NCI-H2227 (cell line): ENCODE data around the gene LIF.
A peak's percentile ranks its signal among the peaks of the same experiment; 100 is the strongest.

Source experiments
- DNase-seq: peaks from one replicate; lab custom pipeline; 2025; ENCODE audit not compliant: unreplicated experiment; lab: John Stamatoyannopoulos, UW

Gene LIF

DNA sequence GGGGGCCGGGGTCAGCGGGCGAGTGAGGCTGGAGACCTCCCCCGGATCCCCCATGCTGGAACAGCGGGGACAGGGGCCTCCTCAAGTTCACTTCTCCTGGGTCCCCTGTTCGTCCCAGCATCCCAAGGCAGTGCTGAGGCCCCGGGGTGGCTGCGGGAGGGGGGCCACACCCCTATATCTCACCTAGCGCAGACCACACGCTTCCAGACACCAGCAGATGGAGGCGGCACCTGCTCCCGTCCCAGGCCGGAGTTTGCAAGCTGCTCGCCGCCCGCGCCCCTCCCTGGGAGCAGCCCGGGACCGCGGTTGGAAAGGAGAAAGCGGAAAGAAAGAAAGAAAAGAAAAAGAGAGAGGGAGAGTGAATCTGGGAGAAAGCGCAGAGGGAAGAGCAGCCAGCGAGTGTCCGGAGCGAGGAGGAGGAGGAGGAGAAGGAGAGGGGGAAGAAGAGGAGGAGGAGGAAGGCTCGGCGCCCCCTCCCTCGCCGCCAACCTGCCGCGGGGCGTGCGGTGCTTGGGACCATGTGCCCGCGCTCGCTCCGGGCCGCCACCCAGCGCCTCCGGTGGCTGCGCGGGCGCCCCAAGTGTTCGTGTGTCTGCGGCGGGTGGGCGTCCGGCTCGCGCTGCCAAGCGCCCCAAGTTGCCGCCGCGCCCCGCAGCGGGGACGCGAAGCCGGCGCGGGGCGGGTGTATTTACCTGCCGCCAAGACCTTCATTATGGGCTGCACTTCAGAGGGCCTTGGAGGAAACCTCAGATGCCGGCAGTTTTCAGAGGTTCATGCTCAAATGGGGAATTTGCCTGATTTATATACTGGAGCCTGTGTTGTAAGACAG is at the start of gene LIF:
LIF (minus strand) TSS at position 775 of the 829 bp plus-strand sequence; CDS start at position 711, 64 bp downstream.
- no peak for DNase-seq

DNA sequence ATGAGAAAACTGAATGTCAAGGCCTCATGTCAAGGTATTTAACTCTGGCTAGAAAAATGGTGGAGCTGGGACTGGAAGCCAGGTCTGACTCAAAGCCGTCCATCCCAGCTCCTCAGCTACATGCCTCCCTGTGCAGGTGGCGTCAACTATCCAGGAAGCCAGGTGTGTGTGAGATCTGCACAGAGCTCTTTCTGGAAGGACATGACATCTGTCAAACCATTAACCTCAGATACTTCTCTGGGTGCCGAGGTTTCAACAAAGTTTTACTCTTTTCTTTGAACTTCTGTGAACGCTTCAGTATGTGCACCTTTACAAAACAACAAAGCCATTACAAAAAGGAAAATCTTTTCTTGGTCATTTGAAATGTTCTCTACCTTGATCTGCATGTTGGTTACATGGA is 49.8 kb upstream of the LIF start:
- DNase-seq = no peak

DNA sequence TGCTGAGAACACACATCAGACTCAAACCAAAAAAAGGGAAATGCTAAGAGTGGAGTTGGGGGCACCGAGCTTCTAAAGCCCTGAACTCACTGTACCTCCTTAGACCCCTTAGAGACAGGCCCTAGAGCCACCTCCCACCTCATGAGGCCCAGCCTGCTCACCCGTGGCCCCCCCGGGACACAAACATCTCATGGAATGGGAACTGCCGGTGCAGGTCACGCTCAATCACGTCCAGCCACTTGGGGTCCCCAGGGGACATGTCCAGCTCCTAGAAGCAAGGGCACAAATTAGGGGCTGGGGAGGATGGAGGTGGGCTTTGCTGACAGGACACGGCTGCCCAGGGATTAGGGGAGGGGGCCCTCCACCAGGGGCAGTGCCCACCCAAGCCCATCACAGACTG is 49.0 kb upstream of the LIF start:
- no peak for DNase-seq

DNA sequence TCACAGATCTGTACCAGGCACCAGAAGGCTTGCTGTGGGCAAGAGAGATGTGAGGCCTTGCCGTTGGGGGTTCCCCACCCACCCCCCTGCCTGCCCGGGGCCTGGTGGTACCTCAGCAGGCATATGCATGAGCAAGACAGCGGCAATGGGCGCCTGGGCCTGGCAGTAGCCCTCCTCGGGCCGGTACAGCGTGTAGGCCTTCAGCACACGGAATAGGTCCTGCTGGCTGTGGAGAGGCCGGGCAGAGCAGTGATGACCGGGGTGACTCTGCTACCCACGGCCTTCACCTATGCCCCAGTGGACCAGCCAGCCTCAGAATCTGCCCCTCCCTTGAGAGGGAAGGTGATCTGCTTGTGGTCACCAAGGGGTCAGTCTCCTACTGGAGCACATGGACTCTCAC is 48.3 kb upstream of the LIF start:
- DNase-seq = no peak

DNA sequence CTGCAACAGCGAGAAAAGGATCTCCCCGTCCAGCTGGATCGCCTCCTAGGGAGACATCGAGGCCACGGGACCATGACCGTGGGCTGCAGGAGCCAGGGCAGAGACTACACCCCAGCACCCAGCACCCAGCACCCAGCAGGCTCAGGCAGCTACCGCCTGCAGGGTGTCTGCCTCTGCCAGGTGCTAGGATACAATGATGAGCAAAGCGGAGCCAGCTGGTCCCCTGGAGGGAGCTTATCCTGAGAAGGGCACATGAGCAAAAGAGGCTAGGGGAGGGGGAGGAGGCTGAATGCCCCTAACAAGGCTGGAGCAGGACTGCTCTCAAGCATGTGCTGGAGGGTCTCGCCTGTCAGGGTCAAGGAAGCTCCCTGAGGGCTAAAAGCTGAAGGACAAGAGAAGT is 47.5 kb upstream of the LIF start:
- DNase-seq = no peak

DNA sequence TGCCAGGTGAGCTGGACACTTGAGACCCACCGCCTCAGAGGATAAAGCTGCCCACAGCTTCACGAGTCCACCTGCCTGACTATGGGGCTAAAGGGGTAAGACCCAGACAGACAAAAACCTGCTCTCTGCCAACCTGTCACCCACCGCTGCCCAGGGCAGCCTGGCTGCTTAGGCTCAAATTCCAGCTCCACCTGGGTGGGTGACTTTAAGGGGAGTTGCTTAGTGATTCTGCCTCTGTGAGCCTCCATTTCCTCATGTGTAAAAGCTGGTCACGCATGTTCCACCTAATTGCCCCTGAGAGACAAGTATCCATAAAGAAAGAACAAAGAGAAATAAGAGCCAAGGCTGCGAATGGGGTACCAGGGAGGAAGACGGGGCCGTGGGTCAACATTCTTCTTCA is 46.5 kb upstream of the LIF start:
- no peak for DNase-seq

DNA sequence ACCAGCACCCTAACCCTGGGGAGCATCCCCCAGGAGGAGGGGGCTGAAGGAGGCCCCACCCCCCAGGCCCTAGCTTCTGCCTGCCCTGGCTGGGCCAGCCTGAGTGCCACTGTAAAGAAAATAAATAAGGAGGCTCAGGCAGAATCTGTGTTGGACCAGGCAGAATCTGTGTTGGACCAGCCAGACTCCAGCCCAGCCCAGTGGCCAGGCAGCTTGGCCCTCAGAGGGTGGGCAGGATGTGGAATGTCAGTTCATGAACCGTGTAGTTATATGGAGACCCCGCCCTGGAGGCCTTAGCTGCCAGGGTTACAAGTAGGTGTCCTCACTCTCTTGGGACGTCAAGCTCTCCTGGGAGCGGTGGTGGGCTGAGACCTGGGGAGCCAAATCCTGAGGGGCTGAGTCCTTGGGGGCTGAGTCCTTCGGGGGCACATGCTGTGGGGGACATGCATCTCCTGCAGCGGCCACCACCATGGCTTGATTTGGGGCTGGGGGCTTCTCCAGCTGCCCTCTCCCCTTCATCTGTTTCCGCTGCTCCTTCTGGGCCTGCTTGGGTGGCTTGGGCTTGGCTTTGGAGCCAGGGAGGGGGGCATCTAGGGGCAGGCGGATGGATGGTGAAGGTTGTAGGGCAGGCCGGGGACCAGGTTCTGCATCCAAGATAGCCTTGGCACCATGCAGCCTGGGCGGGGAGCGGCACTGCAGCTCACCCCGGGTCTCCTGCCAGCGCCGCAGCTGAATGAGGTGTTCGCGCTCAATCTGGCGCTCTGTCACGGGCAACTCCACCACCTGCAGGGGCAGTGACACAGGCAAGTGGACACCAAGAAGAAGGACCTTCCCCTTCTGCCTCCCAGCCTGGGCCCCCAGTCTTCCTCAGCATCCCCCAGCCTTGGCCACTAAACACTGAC is 45.8 kb upstream of the LIF start:
- no peak for DNase-seq

DNA sequence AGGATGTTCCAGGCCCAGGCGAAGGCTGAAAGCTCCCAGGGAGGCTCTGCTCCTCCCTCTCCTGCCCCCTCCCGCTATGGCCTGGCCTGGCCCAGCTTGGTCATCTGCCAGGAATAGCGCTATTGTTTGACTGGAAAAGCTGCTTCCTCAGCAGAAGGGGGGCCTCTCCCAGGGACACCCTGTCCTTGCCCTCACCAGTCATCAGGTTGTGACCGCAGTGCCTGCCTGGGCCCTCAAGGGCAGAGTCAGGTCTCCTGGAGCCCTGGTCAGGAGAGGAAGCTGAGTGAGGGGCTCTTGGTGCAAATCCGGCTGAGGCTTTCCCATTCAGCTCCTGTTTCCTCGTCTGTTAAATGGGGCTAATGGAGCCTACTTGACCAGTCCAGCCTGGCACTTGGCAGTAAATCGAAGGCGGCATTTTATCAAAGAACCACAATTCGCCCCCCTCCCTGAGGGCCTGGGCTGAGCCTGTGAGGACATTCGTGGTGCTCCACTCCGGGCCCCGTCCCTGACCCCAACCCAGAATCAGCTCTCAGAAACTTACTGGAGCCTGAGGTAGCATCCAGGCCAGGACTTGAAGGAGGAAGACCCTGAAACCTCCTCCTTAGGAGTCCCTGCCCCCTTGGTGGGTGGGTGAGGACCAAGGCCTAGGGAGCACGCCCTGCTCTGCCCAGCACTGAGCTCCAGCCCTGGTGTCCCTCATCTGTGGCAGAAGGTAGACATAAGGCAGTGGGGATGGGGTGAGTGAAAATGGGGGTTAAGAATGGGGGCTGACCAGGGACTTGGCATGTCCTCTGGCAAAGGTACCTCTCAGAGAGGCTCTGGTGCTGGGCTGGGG is 44.7 kb upstream of the LIF start:
- no peak for DNase-seq

DNA sequence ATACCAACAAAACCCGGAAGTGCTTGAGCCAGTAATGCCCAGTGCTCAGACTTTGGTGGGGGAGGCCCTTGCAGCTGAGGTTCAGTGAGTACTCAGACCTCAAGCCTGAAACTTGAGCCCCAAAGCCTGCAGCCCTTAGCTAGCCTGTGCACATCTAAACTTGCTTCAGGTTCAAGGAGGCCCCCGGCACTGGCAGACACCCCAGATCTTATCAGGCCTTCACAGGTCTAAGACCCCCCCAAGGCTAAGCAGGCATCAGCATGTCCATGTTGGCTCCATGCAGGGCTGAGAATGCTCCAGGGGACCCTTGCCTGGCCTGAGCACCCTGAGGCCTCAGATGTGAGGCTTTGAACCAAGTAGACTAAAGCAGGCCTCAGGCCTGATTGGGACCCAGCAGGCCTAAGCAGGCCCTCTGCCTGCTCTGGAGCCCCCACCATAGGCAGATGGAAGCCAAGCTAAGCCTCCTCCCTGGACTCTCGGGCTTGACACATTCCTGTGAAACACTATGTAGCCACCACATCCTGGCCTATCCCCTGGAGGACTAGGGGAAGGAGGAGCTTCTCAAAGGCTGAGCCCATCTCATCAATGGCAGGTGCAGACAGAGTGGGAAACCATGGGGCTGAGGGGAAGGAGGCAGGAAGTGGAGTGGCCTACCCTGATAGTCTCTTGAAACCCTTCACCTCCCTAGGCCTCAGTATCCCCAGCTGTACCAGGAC is 43.9 kb upstream of the LIF start:
- DNase-seq = peak; percentile 3

DNA sequence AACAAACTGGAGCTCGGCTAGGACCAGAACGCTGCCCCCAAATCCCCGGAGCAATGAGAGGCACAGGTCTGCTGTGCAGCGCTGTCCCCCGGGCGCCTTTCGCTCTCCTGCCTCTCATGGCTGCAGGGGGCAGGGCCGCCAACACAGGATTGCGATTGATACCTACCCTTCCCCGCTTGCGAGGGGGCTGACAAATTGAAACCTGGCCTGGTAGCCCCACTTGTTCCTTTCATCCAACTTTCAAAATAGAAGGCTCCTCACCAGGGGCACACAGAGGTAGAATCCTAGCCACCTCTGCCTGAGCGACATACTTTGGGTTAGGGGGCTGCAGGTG is 43.4 kb upstream of the LIF start:
- DNase-seq = no peak

DNA sequence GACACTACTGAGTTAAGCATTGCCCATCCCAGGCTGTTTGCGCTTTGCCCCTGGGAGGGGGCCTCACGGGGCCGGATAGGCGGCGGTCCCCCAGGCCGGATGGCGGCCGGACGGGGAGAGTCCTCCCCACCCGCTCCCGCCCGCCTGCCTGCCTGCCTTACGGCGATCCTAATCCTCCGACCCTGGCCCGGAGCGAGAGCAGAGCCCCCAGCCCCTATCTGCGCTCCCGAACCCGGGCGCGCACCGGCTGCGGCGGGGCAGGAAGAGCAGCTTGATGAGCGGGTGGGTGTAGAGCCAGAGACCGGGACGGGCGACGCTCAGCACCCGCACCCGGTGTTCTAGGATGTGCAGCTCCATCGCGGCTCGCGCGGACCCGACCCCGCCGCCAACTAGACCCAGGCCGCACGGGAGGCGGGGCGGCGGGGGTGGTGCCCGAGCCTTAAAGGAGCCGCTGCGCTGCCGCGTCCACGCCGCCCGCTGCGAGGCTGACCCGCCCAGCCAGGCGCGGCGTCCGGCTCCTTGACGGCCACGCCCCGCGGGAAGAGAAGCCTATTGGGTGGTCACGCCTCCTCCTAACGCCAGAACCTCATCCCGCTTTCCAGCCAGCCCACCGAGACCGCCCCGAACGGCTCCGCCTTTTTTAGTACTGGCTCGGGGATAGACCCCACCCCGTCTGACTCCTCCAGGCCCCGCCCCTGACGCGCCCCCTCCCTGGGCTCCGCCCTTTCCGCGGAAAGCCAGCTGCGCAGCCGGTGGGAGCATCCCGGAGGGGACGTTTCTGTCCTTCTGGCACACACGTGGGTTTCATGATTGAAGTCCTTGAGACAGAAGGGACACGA is 42.8 kb upstream of the LIF start, which contains the start of gene CASTOR1:
CASTOR1 (minus strand) TSS at position 365 of the 839 bp plus-strand sequence; CDS start at position 357, 8 bp downstream.
- peak; percentile 97 for DNase-seq

DNA sequence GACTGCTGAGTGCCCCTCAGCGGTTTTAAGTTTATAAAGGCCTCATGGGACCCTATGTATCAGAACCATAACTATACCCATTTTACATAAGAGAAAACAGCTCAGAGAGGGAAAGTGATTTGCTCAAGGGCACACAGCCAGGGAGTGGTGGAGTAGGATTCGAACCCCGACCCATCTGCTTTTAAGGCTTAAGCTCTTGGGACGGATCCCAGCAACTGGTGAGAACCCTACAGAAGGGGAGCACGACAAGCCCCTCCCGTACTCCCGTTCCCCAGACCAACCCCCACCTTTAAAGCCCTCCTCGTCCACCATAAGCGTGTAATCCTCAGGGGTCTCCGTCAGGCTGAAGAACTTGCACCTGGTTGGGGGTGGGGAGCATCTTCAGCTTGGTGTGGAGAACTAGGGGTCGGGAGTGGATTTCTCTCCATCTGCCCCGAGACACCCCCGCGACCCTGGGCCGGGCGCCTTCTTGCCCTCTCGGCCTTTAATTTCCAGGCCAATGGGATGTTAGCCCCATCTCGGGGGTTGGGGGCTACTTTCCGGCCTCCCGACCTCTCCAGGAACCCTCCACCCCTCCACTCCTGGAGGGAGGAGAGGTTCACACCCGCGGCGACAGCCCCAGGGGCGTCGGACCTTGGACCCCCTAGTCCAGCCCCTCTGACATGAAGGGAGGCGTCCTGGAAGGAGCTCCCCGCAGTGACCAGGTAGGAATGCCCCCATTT is 42.0 kb upstream of the LIF start:
- no peak for DNase-seq

DNA sequence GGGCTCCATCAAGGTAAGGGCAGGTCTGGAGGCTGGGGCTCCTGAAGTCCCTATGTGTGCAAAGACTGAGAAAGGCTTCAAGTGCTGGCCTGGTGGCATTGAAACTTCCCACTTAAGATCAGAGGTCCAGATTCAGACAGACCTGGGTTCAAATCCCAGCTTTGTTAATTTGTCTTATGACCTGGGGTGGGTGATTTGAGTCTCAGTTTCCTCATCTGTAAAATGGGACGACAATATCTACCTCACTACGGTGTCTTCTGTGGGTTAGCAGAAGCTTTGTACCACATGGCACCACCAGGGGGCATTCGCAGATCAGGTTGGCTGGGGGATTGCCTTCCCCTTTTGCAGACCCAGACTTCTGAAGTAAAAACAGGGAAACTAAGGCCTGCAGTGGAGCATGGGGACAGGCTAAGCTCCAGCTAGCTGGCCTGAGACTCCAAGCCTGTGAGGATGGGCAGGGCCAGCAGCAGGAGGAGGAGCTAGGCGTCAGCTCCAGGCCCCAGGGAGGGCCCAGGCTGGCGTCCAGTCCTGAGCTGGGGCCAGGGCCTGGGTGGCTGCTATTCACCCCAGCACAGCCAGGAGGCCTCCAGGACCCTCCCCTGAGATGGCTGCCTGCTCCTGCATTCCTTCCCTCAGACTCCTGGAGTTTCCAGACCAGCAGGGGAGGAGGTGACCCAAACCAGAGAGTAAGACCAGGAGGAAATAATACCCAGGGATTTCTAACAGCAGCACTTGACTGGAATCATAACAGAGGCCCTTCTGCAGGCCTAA is 41.3 kb upstream of the LIF start:
- DNase-seq = peak; percentile 49

DNA sequence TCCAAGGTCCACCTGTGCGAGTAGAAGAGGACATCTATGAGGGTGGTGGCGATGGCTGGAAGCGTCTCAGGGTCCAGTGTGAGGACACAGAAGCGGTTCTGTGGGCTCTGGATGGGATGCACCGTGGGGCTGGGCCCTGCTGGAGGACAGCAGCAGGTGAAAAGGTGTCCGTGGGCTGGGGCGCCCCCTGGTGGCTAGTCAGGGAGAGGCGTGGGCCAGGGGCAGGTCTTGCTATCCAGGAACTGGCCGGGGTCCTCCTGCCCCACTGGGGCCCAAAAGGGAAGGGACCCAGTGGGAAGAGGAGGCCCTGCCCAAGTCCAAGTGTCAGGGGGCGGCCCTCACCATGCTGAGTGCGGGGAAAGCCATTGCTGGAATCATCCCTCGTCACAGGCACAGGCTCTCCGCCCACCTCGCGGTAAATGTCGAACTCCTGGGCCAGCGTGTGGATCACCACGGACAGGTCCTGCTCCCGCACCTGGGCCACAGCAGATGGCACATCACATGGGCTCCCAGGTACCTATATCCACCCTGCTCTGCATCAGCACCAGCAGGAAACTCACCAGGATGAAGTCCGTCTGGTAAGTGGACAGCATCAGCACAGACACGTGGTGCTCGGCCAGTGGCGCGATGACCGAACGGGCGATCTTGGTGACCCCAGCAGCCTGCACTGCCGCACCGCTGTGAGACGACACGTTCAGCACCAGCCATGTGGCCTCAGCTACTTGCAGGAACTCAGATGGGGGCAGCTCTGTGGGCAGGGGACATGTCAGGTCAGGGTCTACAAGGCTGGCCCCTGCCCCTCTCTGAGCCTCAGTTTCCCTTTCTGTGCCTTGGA is 40.5 kb upstream of the LIF start:
- peak; percentile 60 for DNase-seq

DNA sequence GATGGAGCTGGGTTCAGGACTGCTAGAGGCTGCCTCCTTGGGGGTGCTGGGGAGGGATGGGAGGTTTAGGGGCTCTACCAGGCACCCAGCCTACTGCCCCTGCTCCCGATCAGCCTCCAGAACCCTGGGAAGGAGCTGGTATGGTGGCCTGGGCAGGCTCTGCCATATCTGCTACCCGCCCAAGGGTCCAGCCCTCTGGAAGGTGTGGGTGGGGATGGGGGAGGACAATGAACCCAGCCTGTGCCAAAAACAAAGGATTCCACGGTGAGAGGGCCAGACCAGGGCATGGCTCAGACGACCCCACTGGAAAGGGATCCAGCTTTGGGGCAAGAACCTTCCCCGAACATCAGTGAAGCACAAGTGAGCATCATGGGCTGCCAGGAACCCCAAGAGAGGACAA is 39.8 kb upstream of the LIF start:
- DNase-seq = no peak

DNA sequence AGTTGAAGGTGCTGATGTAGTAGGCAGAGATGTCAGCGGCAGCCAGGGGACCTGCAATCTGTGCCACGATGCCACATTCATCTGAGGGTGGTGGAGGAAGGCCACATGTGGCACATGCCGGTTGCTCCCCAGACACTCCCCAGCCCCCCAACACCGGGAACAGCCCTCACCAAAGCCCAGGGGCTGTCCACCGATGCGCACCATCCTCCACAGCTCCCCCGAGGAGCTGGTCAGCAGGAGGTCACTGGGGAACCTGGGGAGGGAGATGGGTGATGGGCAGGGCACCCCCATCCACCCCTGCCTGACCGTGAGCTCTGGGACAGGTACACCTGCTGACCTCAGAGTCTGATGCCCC is 39.3 kb upstream of the LIF start:
- DNase-seq = no peak

DNA sequence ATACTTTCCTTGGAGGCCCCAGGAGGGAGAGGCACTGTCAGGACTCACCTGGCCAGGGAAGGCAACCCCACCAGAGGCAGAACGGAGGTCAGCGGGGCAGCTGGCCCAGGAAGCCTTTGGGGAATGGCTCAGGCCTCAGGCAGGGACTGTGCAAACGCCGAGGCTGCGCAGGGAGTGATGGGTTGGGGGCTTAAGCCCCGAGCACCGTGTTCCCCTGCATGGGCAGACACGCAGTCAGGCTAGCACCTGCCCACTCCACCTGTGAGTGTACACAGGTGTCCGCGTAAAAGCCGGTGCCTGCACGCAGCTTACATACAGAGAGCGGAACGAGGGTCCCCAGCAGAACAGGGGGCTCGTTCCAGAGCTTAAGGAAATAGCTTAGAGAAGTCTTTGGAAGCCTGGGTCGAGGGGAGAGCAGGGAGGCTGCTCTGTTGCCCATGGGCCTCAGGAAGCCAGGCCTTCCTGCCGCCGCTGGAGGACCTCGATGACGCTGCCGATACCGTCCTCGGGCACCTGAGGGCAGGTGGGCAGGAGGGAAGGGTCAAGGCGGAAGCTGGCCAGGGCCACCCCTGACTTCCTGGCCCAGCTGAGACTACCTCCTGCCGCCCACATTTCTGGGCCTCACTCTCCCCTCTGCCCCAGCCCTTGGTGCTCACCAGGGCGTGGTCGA is 38.8 kb upstream of the LIF start:
- DNase-seq = no peak
